ENCODE results near the gene RPS8. TPM values are rescaled to one million over a fixed set of nuclear protein-coding genes. Genes with fewer than 3 reads are reported as not detected.
A peak's percentile ranks its signal among the peaks of the same experiment; 100 is the strongest.
"Not testable (repeated sequence)": the region's sequence is repeated elsewhere in the genome, so short reads cannot be mapped to it uniquely, and the experiment has no call there.

The RPS8 gene
- total RNA-seq, 4 donors from 2014 or later = 1,157 to 3,010 (median 2,305) TPM

DNA sequence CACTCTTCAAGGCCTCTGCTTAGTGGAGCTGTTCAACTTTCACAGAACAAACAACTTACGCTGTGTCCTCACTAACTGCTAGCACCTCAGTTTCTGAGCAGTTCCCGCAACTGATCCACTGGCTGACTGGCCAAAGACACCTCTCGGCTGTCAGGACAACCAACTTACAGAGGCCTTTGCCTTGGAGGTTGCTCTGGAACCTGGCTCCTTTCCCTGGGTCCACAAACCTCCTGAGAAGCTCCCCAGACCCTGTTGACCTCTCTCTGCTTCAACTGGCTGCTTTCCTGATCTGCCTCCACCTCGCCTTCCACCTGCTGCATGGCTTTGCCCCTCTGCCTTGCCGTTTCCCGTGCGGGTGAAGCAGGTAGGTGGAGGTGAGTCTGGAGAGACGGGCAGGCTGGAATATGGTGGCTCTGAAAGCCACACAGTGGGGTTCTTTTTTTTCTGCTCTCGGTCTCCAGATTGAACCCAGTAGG lies 45.9 kb downstream of the RPS8 start:
- Histone ChIP-seq H3K36me3 (peaks cover 0 to 7% of the 10 kb centered on the region in 2 donors), H3K27ac (peak overlapping the region in 2 of 4 donors; percentile 84 to 94), H3K9me3 (no peaks in the 10 kb centered on the region), H3K4me1 (peaks cover 0 to 27% (median 14%) of the 10 kb centered on the region in 3 donors), H3K27me3 (no peaks in the 10 kb centered on the region), H3K4me3 (no peak overlapping the region)
- no peak for ATAC-seq
- no peak for TF ChIP-seq POLR2AphosphoS5 (IDR thresholded peaks at IDR 0.05)
- TF ChIP-seq EP300 (IDR thresholded peaks at IDR 0.05) = no peak
- TF ChIP-seq CTCF (IDR thresholded peaks at IDR 0.05) = no peak
- no peak for TF ChIP-seq POLR2A (IDR thresholded peaks at IDR 0.05)
- WGBS, 2 donors (ENCODE audit: low coverage in 1 of 2) = 97% methylated on average over 5 of the region's 9 CpGs; no CpG with 5 or more reads in 1 of the 2 donors

GRCh38 chr1:44822131-44822701 lies 46.9 kb downstream of the RPS8 start:
- no peak for ATAC-seq
- no peak for TF ChIP-seq POLR2A (IDR thresholded peaks at IDR 0.05)
- TF ChIP-seq CTCF (IDR thresholded peaks at IDR 0.05) = no peak
- TF ChIP-seq EP300 (IDR thresholded peaks at IDR 0.05) = no peak
- no peak for TF ChIP-seq POLR2AphosphoS5 (IDR thresholded peaks at IDR 0.05)
- no peaks in the 10 kb centered on the region for H3K9me3 ChIP-seq
- H3K27me3 ChIP-seq = no peaks in the 10 kb centered on the region
- no peak overlapping the region for H3K27ac ChIP-seq
- WGBS, 2 donors (ENCODE audit: low coverage in 1 of 2) = 80 to 86% methylated on average over 2 of the region's 6 CpGs
- H3K4me1 ChIP-seq = peaks cover 0 to 32% (median 14%) of the 10 kb centered on the region in 3 donors
- no peak overlapping the region for H3K4me3 ChIP-seq
- peaks cover 0 to 16% of the 10 kb centered on the region in 2 donors for H3K36me3 ChIP-seq

- Histone ChIP-seq H3K36me3 (peaks cover 0 to 23% of the 10 kb centered on the region in 2 donors), H3K4me1 (peaks cover 0 to 32% (median 14%) of the 10 kb centered on the region in 3 donors), H3K4me3 (no peak overlapping the region), H3K27ac (peak overlapping the region in 1 of 4 donors; percentile 18), H3K9me3 (no peaks in the 10 kb centered on the region), H3K27me3 (no peaks in the 10 kb centered on the region)
- WGBS, 2 donors (ENCODE audit: low coverage in 1 of 2) = no CpG with 5 or more reads among the region's 15 CpGs
- no peak for TF ChIP-seq POLR2A (IDR thresholded peaks at IDR 0.05)
- ATAC-seq = no peak
These were observed 47.7 kb downstream of the RPS8 start for GRCh38 chr1:44822981-44823451.

GRCh38 chr1:44824392-44824791 lies 49.1 kb downstream of the RPS8 start:
- H3K4me3 ChIP-seq, H3K27ac ChIP-seq, H3K27me3 ChIP-seq, ATAC-seq, H3K9me3 ChIP-seq: not testable (repeated sequence)
- WGBS, 2 donors (ENCODE audit: low coverage in 1 of 2) = 92 to 94% methylated on average over 5 of the region's 6 CpGs
- H3K36me3 ChIP-seq = peaks cover 0 to 28% of the 10 kb centered on the region in 2 donors
- peaks cover 0 to 20% (median 9%) of the 10 kb centered on the region in 3 donors for H3K4me1 ChIP-seq

DNA sequence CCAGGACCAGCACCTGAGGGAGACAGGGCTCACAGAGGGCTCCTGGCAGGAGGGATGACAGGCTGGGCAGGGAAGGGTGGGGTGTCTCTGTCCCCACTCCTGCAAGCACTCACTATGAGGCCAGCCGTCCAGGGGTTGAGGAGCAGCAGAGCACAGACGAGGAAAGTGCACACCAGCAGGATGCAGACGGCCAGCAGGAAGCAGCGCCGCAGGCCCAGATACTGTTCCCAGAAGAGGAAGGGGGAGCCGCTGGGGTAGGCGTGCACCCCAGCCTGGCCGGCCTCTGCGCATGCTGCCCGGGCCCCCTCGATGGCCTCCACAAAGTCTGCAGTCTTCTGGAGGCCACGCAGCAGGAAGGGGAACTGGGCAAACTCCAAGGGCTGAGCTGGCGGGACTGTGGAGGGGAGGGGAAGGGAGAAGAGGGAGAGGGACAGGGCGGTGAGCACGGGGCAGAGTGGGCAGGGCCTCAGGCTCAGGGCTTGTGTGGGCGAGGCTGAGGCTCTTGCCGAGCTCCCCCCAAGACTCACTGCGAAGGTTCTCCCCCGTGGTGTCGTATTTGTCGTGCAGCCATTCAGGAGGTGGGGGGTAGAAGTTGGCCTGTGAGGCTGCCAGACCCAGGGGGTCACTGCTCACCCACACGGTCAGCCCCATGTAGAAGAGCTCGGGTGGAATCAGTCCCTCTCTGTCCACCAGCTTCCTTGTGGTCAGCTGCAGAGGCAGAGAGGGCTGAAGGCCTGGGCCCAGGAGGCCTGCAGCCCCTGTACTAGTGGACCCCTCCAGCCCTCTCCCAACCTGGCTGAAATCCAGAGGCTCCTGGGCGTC lies 51.2 kb downstream of the RPS8 start:
- H3K36me3 ChIP-seq = peaks cover 0 to 28% of the 10 kb centered on the region in 2 donors
- no peaks in the 10 kb centered on the region for H3K27me3 ChIP-seq
- peaks cover 0 to 5% (median 0%) of the 10 kb centered on the region in 3 donors for H3K4me1 ChIP-seq
- H3K4me3 ChIP-seq = no peak overlapping the region
- peak; percentile 75 for ATAC-seq
- TF ChIP-seq EP300 (IDR thresholded peaks at IDR 0.05) = no peak
- no peak for TF ChIP-seq POLR2A (IDR thresholded peaks at IDR 0.05)
- TF ChIP-seq POLR2AphosphoS5 (IDR thresholded peaks at IDR 0.05) = no peak
- no peak for TF ChIP-seq CTCF (IDR thresholded peaks at IDR 0.05)
- peak overlapping the region in 3 of 4 donors; percentile 17 to 46 (median 18) for H3K27ac ChIP-seq
- no peaks in the 10 kb centered on the region for H3K9me3 ChIP-seq
- WGBS, 2 donors (ENCODE audit: low coverage in 1 of 2) = 45 to 79% methylated on average over 4 to 6 of the region's 24 CpGs
